Activated CD8-positive, alpha-beta memory T cell treated with anti-CD3 and anti-CD28 coated beads for 1 hour (primary cell): Measurements from ENCODE around the gene ADTRP.

ENCODE experiments used
- DNase-seq, 2 donors: peaks; one replicate each; pipeline ENCODE4 v3.0.0-alpha.2; 2020; ENCODE audit warnings: low read depth in 1 of 2; ENCODE audit errors: extremely low read depth in 1 of 2

The ADTRP gene, protein sequence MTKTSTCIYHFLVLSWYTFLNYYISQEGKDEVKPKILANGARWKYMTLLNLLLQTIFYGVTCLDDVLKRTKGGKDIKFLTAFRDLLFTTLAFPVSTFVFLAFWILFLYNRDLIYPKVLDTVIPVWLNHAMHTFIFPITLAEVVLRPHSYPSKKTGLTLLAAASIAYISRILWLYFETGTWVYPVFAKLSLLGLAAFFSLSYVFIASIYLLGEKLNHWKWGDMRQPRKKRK

DNA sequence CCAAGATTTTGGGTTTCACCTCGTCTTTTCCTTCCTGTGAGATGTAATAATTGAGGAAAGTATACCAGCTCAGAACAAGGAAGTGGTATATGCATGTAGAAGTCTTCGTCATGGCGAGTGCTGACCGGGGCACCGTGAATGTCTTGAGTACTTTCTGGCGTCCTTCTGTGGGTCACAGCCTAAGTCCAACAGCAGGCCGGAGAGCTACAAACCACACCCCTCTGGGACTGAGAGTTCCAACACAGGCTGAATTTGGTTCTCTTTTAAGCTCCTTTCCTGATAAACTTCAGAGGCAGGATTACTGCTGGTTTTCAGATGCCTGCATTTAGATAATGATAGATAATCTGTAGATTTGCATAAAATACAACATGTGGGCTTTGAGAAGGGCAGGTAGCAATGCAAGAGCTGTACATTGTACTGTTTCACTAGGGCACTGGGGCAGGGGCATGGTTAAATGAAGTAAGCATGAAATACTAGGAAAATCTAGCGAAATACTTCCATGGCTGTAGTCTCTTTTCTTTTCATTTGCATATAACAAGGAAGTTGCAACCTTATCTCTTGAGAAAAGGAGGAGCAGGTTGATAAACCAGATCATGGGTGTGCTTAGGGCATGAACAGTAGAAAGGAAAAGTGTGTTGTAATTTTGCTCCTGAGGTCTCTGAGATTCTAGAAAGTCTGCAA, at the start of gene ADTRP:
Gene ADTRP, minus strand, starts transcription at position 156 of the 681 bp plus-strand sequence. Its CDS starts 44 bp downstream, at position 112.
- DNase-seq, result no peak

DNA sequence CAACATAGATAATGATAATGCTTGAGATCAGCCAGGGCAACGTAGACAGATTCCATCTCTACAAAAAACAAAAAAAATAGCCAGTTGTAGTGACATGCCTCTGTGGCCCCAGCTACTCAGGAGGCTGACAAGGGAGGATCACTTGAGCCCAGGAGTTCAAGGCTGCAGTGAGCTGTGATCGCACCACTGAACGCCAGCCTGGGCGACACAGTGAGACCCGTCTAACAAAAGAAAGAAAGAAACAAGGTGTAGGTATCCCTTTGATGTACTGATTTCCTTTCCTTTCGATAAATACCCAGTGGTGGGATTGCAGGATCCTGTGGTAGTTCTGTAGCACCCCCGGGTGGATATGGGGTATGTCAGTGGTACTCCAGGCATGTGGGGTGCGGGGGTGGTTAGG, 48.2 kb upstream of the ADTRP start:
- DNase-seq, result no peak

DNA sequence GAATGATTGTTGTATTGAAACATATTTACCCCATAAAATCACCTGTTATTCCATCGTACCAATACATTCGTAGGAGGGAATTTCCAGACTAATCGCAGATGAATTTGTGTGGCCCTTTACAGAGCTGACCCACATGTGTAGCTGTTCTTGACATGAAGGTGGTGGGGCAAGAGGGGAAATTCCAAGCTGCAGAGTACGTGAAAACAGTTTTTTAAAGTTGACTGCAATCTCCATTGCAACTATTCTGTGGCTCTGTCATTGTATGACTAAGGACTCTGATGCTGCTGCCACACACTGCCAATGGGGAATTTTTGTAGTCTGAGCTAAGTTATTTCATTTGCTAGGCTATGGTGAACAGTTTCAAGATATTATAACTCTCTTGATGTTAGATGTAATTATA, 46.4 kb upstream of the ADTRP start:
- DNase-seq, result no peak

DNA sequence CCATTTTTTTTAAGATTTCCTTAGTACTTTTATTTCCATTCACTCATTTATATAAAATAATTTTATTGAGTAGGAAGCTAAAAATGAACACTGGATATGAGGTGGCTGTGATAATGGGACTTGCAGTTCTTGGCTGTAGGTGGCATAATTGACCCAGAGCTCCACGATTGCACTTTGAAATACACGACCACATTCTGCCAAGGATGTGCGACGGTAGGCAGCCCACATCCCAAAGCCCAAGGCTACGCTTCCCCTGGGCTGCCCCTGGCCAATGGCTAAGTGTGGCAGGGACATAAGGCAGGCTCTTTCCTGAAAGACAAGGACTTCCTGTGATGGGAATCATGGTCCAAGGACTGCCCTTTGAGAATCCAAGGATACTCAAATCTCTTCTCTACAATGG, 43.7 kb upstream of the ADTRP start:
- DNase-seq, result no peak

DNA sequence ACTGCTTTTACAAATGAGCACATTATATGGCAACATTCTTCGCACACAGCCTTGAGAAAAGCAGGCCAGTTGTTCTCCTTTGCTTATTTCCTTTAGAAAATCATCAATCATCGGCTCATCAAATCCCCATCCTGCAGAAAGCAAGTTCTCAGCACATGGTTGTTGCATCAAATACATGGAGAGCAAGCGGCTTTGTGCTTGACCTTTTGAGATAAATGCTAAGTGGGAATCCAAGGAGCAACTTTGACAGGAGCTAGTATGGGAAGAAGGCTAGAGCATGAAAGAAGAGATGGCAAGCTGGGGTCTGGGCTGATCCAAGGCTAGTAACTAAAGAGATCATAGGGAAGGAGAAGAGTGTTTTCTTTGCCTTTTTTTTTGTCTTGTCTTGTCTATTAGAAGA, 43.2 kb upstream of the ADTRP start:
- no peak for DNase-seq

DNA sequence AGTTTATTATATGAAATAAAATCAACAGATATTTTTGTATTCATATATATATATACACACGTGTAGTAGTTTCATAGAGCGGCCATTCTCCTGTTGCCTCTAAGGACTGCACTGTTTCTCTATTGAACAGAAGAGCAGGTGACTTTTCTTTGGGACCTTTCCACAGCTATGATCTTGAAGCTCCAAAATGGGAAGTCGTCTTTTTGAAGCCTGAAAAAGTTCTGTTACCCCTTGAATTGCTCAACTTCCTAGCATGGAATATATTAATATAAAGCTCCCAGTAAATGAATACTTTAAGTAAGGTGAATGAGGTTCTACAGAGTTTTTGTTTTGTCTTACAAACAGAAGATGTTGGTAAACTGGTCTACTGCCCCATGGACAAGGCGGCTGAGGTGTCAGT, 42.2 kb upstream of the ADTRP start:
- DNase-seq, result no peak

DNA sequence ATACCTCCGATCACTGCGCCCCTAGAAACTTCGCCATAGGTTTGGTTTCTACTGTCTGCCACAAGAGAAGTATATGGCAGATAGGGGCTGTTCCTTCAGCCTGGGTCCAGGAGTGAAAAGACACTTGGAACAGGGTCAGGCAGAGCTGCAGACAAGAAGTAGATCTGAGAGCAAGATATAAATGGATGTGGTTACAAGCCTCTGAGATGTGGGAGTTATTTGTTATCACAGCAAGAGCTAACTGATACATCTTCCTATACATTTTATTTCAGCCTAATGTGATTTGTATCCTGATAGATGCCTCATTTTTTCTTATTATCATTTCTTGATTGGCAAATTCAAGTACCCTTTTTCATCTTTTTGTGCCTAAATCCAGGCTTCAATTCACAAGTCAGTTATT, 40.9 kb upstream of the ADTRP start:
- DNase-seq, result no peak

DNA sequence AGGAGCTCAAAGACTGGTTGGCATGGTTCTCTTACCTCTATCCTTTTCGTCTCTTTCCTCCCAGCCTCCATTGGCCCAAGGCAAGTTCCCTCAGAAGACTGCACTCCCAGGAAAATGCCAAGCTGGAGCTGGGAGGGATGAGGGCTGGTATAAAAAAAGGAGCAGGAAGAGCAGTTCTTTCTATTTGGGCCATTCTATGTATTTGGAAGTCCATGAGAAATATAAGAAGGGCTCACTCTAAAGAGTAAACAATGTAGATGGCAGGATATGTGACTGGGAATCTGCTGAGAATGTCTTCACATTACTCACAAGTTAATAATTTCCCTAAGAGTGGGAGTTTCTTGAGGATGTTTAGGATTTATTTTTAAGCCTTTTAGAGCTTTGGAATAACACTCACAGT, 36.6 kb upstream of the ADTRP start:
- DNase-seq, result no peak

DNA sequence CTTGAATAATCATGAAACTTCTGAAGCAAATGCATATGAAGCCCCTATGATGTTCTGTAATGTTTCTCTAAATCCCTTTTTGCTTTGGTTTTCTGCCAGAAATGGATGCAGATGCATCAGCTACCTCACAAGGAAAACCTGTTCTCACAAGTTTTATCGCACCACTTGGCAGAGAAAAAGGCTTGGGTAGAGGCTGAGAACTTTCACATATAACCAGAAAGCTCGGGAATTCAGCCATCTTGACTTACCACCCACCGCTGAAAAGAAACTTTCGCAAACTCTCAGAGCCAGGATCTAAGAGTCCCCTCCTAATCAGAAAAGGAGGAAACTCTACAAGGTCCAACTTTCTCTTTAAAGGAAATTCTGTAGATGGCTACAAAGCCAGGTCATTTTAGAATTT, 36.2 kb upstream of the ADTRP start:
- DNase-seq, result no peak

DNA sequence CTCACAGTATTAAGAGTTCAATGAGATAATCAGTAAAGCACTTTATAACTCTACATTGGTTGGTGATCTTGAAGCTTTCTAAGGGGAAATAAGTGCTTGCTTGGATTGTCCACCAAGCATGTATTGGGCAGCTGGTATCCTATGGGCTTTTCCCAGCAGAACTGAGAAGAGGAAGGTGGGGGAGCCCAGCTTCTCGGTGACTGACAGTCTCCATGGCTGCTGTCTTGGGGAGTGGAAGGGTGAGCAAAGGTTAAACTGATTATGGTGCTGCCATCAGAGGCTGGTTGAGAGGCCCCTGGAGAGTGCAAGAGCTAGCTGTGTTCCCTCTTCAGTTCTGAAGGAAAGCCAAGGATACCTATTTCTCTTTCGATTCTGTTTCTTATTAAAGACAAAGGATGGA, 35.5 kb upstream of the ADTRP start:
- no peak for DNase-seq

DNA sequence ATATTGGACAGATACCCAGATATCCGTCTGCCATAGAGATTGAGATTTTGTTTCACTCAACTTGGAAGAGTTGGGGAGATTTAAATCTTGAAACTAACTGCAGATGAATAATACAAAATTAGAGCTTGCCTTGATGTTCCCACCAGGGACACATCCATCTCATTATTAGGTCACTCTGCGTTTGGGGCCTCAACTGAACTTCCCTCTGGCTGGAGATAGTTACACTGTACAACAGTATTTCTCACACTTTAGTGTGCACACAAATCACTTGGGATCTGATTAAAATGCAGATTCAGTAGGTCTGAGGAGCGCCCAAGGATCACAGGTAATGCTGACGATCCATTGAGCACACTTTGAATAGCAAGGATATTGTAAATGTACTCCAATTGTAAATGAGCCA, 35.0 kb upstream of the ADTRP start:
- no peak for DNase-seq

DNA sequence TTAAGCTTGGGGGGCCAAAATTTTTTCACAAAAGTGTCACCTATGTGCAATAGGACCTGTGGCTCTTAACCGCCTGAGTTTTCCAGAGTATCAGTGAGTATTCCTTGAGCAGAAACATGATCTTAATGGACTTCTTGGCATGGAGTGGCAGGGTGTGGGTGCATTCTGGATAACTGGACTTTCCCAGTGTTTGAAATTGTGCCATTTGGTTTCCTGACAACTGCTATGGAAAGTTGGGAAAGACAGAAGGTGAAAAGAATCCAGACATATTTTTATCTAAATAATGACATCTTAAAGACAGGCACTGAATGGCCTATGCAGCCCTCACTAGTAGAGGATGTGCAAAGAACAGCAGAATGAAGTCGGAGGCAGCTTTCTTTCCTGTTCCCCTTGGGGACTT, 34.3 kb upstream of the ADTRP start:
- DNase-seq, result no peak

DNA sequence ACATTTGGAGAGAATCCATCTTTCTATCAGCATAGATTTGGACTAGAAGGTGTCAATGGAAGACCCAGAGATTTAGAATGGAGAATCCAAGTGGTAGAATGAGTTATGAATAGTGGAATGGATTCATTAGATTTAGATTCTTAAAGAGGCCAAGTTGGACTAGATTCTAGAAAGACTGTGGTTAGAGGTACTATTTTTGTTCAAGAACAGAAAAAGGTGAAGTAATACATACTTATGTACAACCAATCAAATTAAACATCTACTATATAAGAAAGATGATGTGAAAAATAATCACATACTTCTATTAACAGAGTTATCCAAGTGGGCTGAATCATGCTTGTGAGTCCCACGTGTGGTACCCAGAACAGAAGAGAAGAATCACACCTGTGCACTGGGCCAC, 33.8 kb upstream of the ADTRP start:
- no peak for DNase-seq

DNA sequence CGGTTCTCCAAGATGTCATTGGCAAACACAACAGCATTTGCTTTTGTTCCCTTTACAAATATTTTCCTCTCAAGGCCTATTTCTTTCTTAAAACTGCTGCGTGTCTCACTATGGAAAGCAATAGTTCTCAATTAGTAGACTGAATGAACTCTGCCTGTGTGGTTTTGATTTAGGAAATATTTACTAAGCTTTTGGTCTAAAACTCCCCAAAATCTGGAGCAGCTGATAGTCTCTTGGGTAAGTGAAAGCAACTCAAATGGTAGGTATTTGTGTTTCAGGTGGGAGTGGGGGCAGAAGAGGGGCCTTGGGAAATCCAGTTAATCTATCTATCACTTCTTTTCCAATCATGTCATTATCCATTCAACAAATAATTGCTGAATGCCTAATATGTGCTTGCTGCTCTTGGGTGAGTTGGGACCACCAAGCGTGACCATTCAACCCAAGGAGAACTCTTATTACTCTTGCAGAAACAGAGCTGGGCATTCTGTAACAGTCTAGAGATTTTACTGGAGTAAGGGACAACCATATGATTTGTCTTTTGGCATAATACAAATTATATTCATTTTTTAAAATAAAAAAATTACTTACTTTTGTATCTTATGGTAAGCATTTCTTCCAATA, 33.2 kb upstream of the ADTRP start:
- DNase-seq, result no peak

DNA sequence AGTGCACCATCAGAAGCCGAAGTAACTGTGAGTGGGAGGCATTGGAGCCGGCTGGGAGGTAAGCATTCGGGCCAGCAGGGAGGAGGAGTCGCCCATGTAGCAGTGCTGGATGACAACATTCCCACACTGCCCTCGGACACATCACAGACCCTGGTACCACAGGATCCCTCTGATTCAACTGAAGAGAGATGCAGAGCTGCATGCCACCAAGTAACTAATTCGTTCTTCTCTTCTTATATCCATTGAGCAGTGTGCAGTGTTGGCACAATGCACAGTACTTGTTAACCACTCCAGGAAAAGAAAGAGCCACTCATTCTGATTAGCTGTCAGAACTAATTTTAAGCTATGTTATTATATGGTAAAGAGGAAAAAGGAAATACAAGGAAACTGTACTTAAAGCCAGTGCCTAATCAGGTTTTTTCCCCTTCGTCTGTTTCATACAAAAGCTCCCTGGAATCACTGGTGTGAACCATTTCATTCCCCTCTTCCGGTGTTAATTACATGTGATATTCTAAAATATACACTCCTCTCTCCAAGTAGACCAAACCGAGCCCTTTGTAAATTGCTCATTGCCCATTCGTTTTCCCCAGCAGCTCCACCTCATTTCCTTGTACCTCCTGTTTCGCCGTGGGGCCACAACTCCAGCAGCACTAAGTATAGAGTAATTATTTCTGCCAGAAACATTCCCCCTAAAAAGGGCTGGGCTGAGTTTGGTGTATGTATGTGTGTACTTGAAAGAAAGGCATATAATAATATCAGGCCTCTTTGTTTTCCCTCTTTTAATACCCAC, 32.4 kb upstream of the ADTRP start:
- no peak for DNase-seq

DNA sequence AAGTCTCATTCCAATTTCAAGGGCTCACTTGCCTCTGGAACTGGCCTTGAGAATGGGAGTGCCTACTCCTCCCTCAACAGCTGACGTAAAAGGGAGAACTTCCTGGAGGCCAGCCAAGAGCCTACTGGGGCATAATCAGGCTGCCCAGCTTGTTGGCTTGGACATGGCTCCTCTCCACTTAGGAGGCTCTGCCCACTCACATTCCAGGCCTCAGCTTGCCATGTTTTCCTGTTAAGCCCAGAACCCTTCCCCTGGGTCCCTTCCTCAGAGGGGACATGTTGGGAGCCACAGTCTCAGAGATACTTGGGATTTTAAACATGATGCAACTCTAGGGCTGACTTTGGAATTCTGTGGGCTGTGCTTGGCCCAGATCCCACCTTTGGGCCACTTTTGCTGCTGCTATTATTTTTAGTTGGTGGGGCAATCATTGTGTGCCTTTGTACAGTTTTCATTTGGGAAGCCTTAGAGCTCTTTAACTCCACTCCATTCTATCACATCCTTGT, 31.5 kb upstream of the ADTRP start:
- no peak for DNase-seq

DNA sequence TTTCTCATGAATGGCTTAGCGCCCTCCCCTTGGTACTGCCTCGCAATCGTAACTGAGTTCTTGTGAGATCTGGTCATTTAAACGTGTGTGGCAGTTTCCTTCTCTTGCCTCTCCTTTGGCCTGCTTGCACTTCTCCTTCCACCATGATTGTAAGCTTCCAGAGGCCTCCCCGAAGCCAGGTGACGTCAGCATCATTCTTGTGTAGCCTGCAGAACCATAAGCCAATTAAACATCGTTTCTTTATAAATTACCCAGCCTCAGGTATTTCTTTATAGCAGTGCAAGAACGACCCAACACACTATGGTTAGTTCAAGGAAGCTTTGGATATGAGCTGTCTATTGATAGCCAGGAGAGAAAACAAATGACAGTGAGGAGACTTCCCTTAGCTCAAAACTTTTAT, 29.5 kb upstream of the ADTRP start:
- no peak for DNase-seq

DNA sequence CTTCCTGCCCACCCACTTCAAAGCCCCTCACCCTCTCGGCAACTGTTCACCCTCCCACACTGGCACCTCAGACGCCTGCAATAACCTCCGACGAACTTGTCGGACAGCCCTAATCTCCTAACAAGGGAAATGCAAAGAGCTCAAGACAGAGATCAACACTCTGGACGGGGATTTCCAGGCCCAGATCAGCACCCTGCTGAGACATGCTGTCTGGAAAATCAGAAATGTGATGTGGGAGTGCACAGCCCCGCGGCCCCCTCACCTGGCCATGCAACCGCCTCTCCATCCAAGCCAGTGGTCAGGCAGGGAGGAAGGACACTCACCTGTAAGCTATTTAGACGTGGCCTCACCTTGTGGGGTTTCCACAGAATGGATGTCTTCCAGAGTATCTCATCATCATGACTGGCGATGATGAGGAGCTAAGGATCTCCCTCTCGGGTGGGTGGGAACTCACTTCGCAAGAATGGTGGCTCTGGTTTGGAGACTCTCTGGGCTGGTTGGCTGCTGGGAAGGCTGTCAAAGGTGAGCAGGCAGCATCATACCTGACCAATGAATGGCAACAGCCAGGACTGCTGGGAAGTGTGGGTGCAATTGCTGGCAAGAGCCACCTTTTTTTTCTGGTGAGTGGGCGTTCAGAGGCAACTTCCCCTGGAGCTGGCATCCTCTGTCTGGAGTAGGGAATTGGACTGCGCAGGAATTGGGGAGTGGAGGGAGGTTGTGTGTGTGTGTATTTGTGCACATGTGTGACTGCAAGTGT, 28.1 kb upstream of the ADTRP start:
- no peak for DNase-seq

DNA sequence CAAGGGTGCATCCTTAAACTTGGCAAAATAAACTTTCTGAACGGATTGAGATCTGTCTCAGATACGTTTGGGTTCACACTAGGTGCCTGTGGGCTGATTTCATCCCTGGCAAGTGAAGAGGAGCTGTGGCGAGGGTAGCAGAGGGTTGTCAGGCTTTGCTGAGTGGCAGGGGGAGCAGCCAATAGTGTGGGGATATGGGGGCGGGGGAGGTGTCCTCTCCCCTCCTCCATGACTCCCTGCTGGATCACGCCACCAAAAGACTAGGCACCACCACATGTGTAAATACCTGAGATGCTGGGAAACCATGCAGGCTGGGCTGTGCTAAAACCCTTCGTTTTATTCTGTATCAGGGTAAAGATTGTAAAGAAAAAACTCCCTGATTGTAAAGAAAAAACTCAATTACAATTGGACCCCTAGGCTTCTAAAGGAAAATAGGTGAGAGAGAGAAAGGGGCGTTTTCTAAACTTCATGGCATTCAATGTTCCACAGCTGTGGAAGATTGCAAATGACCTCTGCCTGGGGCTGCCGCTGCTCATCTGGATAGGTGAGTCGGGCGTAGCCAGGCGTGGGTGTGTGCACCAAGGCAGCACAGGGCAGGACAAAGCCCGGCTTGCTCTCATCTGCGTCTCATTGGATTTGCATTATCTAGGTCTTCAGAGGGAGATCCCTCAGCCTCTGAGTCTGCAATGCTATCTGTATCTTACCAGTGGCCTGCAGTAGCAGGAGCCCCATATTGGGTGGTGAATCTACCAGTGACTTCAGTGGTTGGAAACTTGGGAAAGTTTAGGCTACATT, 26.9 kb upstream of the ADTRP start:
- DNase-seq, result no peak

DNA sequence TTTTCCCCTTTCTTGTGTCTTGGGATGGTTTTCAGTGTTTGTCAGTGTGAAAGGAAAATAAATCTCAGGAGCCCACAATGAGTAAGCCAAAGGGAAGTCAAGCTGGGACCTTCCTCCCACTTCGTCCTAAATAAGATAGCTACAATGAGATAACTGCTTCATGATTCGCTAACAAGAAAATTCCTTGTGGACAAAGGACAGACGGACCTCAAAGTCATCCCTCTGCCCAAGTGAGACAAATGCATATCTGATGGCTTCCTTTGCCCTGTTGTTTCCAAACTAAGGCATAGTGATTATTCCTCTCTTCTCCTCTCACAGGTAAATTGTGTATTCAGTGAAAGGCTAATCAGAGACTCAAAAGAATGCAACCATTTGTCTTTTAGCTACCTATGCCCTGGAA, 26.1 kb upstream of the ADTRP start:
- DNase-seq, result no peak
